Measurements from ENCODE around the gene AFAP1L2.

The AFAP1L2 gene

DNA sequence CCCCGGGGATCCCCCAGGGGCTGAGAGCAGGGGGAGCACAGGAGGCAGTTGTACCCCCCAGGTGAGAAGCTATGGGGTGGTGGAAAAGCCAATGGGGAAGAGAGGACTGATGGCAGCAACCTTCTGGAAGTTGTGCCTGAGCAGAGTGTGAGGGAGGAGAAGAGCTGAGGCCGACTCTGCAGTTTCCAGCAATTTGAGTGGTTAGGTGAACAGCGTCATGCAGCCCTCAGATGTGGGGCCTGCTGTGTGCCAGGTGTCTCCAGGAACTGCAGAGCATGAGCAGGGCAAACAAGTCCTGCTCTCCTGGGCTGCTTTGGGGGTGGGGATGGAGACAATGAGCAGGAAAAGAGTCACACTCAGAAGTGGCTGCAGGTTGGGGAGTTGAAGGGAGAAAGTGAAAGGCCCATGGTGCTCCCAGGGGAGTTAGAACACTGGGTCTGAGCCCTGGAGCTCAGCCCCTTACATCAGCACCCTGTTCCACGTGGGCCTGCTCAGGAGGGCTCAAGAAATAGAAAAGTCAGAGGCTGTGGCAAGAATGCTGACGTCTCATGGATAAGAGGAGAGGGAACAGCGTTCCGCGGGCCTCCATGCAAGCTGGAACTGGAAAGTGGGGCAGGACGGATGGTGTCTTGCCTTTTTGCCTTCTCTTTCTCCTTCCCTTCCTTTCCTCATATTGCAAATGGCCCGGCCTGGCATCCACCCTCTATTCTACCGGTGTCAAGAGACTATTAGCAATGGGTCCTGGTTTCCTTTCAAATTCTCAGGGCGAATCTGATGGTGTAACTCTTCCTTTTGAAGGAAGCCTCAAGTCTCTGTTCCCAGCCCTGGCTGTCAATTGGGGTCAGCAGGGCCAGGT is 4.0 kb upstream of the AFAP1L2 start:
- DNase-seq, result no peak

DNA sequence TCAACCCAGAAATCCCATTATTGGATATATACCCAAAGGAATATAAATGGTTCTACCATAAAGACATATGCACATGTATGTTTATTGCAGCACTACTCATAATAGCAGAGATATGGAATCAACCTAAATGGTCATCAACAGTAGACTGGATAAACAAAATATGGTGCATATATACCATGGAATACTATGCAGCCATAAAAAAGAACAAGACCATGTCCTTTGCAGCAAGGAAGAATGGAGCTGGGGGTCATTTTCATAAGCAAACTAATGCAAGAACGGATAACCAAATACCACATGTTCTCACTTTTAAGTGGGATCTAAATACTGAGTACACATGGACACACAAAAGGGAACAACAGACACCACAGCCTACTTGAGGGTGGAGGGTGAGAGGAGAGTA is 2.2 kb upstream of the AFAP1L2 start:
- DNase-seq, result no peak

- no peak for DNase-seq
Measured at GRCh38 chr10:114405011-114405350, 679 bp upstream of the AFAP1L2 start.

DNA sequence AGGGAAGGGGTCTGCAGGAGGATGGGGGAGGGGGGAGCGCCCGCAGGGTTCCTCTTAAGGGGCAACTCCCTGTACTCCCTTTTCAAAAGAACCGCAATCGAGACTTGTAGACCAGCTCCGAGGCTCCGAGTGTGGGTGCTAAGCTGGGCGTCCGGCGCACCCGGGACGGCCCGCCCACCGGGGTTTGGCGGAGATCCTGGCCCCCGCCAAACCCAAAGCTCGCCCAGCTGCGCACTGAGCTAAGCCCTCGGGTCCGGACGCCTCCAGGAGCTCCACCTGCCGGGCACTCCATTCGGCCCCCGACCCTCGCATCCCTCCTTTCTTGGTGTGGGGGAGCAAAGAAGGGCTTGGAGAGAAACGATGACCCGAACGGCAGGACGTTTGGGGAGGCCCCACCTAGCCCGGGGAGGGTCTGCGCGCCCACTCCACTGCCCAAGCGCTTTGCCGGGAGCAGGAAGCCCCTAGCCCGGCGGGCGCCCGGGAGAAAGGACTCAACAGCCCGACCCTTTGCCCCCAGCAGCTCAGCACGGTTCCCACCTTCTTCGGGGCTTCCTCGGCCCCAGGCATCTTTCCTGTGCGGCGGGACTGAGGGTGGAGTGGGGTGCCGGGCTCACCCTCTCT is 651 bp downstream of the AFAP1L2 start:
- no peak for DNase-seq

DNA sequence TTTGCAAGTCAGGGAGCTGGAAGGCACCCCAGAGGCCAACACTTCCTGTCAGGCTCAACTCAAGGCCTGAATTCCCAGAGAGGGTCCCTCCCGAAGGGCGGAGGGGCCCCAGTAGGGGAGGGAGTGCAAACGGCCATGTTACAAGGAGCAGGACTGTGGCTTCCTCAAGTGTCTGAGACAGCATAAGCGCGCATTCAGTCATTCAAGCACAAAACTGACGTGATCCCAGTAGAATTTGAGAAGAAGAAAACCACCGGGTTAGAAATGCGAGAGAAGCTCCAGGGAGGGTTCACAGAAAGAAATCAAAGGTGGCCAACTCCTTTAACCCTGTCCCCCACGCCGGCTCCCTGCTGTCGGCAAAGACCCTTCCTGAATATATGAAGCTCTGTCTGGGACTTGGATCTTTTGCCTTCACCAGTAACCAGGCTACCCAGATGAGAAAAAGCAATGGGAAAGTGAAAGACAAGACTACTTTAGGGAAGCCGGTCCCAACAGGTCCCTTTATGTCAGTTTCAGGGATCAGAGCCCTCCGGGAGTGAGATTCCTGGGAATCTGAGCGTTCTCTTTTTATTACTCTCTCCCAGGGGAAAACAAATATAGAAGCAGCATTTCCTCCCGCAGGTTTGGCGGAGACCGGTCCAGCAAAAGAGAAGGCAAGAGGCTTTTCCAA is 1.3 kb downstream of the AFAP1L2 start:
- DNase-seq, result no peak

GRCh38 chr10:114402233-114402632 is 2.1 kb downstream of the AFAP1L2 start:
- no peak for DNase-seq

DNA sequence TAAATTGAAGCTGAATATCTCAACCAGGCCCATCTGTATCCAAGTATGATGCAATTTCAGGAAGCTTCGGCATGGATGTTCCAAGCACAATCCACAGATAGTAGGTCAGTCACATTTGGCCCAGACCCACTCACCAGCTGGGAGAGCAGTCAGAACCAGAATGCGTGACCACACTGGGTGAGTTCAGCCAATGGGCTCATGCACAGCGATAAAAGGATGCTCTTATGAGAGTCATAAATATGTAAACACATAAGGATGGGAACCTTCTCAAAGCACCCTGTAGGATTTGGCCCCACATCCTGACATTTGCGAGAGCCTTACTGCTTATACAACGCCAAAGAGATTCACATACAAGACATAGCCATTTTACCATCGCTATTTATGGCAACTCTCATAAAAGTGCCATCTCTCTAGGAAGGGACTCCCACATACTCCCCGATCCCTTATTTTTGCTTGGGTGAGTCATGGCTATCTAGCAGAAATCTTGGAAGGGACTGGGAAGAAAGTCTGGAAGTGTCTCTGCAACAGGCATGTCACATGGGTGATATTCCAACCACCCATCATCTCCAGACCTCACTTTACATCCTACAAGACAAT is 3.0 kb downstream of the AFAP1L2 start:
- DNase-seq, result peak; percentile 74

DNA sequence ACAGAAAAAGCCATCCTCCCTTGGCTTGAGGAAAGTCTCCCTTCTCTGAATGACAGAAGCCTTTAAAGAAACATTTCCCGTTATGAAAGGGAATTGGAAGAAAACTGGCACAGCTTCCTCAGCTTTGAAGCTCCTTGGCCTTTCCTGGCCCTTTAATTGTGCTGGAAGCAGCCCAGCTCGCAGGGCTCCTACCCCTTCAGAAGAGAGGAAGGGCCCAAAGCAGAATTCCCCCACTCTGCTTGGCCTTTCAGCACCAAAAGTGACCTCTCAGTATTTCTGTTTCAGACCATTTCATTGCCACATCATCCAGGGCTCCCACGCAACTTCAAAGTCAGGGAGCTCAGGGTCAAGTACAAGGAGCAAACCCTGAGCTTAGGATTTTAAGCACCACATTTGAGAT is 4.2 kb downstream of the AFAP1L2 start:
- DNase-seq, result no peak

DNA sequence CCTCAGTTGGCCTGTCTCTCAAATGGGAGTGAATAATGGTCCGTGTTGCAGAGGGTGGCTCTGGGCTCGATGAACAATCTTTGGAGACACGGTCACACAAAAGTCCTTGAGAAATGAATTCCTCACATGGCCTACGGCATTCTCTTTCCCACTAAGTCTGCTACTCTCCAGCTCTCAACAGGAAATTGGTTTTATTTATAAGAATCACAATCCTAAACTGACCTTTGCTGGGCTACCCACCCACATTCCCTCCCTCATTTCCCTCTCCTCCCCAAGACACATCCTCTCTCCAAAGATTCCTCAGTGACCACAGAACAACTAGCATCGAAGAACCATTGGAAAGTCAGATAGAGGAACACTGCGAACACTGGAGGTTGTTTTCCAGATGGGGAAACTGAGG is 4.7 kb downstream of the AFAP1L2 start:
- peak; percentile 51 for DNase-seq

GRCh38 chr10:114398587-114399331 is 5.5 kb downstream of the AFAP1L2 start:
- DNase-seq, result no peak

- no peak for DNase-seq
Measured at GRCh38 chr10:114397651-114398145, 6.6 kb downstream of the AFAP1L2 start.

DNA sequence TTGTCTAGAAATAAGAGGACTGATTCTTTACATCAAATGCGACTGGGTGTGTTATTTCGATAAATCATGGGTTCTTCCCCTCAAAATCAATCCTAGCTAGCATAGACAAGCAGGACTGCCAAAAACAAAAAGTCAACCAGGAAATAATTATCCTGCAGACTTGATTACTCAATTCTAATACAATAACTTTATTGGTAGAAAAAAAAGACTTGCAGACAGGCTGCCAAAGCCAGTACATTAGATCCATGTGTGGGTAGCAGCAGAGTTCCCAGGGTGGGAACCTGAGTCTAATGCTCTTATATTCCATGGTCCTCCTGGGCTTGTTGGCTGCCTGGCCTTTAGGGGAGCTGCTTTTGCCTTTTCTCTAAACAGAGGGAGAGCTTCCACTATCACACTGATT is 7.8 kb downstream of the AFAP1L2 start:
- no peak for DNase-seq

GRCh38 chr10:114395366-114396022 is 8.8 kb downstream of the AFAP1L2 start:
- DNase-seq, result no peak

- DNase-seq, result no peak
Measured at GRCh38 chr10:114394531-114394930, 9.8 kb downstream of the AFAP1L2 start.

DNA sequence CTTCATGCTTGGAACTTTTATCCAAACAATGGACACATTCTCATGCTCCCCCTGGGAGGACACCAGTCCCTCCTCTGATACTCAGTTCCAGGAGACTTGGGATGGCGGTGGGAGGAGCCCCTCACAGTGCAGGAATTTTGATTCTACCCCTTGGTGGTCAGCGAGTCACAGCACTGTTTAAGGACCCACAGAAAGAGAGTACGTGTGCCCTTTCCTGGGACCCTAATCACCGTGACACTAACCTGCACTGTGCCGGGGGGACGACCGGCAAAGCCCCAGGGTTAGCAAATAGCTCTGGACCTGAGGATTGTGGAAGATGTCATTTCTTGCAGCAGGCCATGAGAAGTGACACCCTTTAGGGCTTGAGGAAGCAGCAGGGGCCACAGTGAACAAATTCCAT is 10.4 kb downstream of the AFAP1L2 start:
- DNase-seq, result no peak

DNA sequence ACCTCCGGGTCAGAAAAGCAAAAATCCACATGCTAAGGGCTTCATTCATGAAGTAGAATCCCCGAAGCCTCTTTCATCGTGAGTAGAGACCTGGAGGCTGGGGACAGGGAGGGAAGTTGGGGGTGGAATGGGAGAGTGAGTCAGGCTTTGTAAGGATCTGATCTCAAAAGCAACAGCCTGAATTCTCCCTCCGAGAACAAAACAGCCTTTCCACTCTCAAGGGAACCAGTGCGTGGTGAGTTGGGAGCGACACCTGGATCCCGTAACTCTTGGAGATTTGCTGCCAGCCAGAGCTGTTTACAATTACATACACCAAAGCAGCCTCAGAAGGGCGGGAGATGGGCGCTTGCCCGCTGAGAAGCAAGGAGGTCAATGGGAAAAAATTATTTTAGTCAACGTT is 10.8 kb downstream of the AFAP1L2 start:
- DNase-seq, result no peak

- DNase-seq, result no peak
Measured at GRCh38 chr10:114392112-114392835, 12.0 kb downstream of the AFAP1L2 start.

DNA sequence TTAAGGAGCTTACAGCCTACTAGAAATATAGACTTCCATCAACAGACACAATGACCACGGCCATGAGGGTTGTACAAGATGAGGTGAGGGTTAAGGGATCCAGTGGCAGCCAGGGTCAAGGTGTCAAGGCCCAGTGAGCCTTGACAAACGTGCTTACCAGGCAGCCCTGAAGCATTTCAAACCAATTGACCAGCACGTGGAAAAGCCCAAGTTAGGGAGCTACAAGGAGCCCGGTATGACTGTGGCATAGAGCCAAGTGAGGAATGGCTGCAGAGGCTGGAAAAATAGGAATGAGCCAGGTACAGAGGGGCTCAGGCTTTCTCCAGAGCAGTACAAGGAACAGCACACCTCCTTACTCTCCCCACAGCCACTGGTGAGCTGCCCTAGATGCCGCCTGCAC is 12.7 kb downstream of the AFAP1L2 start:
- no peak for DNase-seq

DNA sequence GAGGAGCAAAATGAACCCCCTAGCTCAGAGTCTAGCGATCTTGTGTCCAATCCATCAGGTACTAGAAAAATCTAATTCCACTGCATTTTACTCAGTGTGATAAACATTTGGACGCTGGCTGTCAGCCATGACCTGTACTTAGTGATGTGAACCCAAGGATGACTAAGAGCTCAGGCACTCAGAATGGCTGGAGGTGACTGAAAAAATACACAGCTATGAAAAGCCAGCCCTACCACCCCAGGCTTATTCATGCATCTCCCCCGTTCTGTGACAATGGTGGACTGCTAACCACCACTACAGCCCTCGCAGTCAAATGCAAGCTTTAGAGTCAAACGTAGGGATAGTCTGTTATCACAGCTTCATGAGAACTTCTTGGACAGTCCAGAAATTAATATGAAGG is 14.9 kb downstream of the AFAP1L2 start:
- DNase-seq, result peak; percentile 85

DNA sequence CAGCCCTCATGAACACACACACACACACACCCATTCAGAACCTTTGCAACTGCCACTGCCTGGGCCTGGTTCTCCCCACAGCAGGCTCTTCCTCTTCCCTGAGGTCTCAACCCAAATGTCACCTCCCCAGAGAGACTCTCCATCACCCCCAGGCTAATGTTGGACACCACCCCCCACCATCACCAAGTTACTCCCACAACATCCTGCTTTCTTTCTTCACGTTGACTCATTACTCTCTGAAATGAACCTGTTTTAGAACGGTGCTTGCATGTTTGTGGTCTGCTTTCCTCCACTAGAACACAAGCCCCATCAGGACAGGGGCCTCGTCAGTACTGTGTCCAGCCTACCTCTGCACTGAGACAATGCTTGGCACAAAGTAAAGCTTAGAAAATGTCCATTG is 16.0 kb downstream of the AFAP1L2 start:
- DNase-seq, result peak; percentile 45

DNA sequence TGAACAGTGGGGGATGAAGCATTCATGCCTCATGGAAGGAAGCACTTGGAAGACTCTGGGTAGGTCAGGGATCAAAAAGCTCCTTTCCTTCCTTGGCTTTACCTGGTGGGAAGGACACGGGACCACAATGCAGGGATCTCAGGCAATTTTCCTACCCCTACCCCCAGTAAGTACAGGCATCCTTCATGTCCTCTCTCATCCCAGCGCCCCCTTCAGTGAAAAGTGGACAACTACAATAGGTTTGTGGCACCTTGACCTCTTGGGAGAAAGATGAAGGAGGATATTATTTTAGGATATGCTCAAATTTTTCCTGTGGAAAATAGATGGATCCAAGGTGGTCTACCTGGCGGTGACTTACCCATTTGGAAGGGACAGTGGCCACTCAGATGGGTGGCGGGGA is 16.5 kb downstream of the AFAP1L2 start:
- DNase-seq, result no peak

GRCh38 chr10:114386452-114386851 is 17.9 kb downstream of the AFAP1L2 start:
- no peak for DNase-seq
